Measurements from ENCODE around the gene TOMM40L.

DNA sequence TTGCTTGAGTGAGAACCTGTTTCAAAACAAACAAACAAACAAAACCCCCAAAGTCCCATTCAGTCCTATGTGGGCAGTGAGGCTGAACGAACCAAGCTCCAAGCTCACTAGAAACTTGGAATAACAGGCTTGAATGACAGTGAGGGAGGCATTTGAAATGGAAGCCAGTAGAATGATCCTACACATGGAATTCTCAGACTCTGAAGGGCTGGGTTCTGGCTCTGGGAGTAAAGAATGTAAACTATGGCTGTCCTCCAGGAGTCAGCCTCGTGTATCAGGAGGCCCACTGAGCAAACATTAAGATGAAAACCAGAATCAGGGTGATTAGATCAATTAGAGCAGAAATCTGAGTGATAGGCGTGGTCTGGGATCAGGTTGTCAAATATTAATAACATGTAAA, 47.5 kb downstream of the TOMM40L start:
- TF ChIP-seq POLR2AphosphoS5 (IDR thresholded peaks at IDR 0.05; ENCODE audit: low read depth, low read length), result no peak
- TF ChIP-seq CTCF (IDR thresholded peaks at IDR 0.05), result no peak
- no peak for TF ChIP-seq REST (IDR thresholded peaks at IDR 0.05; ENCODE audit: insufficient read depth in 1 of 2, low read depth in 2 of 2, low read length in 1 of 2)

Measured in Panc1 (cell line).